Measurements from ENCODE around the gene RNF25.

The RNF25 gene

DNA sequence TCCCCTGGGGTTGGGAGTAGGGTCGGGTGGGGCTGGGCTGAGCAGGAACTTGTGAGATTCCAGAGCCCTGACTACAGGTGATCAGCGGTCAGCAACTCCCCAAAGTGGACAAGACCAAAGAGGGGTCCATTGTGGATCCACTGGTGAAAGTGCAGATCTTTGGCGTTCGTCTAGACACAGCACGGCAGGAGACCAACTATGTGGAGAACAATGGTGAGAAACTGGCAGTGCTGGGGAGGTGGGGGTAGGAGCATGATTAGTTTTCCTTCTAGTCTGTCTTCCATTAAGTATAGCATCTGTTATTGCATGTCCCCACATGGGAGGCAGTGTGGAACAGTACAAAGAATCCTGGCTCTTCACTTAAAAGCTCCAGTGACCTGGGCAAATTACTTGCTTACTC, 36.1 kb downstream of the RNF25 start:
- DNase-seq (ENCODE audit: extremely low read depth, insufficient read length), result no peak
- no peak overlapping the region for H3K4me3 ChIP-seq (replicated peaks; ENCODE audit: low read depth, low read length)
- H3K27me3 ChIP-seq (replicated peaks; ENCODE audit: control insufficient read depth, insufficient read depth, low read length), result no peaks in the 10 kb centered on the region
- H3K36me3 ChIP-seq (ENCODE audit: control insufficient read depth, insufficient read depth, low read length), result peaks cover 27% of the 10 kb centered on the region
- TF ChIP-seq, protein P1, sequence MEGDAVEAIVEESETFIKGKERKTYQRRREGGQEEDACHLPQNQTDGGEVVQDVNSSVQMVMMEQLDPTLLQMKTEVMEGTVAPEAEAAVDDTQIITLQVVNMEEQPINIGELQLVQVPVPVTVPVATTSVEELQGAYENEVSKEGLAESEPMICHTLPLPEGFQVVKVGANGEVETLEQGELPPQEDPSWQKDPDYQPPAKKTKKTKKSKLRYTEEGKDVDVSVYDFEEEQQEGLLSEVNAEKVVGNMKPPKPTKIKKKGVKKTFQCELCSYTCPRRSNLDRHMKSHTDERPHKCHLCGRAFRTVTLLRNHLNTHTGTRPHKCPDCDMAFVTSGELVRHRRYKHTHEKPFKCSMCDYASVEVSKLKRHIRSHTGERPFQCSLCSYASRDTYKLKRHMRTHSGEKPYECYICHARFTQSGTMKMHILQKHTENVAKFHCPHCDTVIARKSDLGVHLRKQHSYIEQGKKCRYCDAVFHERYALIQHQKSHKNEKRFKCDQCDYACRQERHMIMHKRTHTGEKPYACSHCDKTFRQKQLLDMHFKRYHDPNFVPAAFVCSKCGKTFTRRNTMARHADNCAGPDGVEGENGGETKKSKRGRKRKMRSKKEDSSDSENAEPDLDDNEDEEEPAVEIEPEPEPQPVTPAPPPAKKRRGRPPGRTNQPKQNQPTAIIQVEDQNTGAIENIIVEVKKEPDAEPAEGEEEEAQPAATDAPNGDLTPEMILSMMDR (IDR thresholded peaks at IDR 0.05; ENCODE audit: insufficient read depth, low read length, poor library complexity, severe bottlenecking), result no peak

DNA sequence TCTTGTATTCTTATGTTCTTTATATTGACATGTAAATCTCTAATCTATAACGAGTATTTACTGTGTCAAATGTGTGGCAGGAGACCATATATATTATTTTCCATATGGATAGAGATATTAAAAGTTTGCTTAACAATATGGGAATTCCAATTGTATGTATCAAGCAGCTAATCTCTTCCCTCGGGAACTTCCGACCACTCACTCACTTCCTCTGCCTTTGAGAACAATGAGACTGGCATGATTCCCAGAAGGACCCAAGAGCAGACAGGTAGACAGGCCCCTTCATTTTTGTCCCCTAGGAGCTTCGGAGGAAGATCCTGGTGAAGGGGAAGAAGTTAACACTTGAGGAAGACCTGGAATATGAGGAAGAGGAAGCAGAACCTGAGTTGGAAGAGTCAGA, 40.0 kb downstream of the RNF25 start:
- Histone ChIP-seq H3K36me3 (ENCODE audit: control insufficient read depth, insufficient read depth, low read length) (peaks cover 12% of the 10 kb centered on the region), H3K27me3 (replicated peaks; ENCODE audit: control insufficient read depth, insufficient read depth, low read length) (no peaks in the 10 kb centered on the region), H3K4me3 (replicated peaks; ENCODE audit: low read depth, low read length) (no peak overlapping the region)
- TF ChIP-seq, protein P1 (IDR thresholded peaks at IDR 0.05; ENCODE audit: insufficient read depth, low read length, poor library complexity, severe bottlenecking), result no peak
- no peak for DNase-seq (ENCODE audit: extremely low read depth, insufficient read length)

DNA sequence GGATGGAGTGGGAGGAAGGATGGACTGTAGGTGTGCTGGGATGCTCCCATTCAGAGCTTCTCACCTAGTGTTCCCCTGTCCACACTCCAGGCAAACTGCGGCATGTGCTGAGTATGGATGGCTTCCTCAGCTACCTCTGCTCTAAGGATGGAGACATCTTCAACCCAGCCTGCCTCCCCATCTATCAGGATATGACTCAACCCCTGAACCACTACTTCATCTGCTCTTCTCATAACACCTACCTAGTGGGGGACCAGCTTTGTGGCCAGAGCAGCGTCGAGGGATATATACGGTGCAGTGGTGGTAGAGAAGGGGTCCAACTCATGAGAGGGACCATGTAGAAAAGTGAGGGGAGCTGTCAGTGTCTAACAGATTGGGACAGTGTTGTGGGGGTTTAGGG, 43.9 kb downstream of the RNF25 start:
- Histone ChIP-seq H3K27me3 (replicated peaks; ENCODE audit: control insufficient read depth, insufficient read depth, low read length) (no peaks in the 10 kb centered on the region), H3K36me3 (ENCODE audit: control insufficient read depth, insufficient read depth, low read length) (no peaks in the 10 kb centered on the region), H3K4me3 (replicated peaks; ENCODE audit: low read depth, low read length) (no peak overlapping the region)
- TF ChIP-seq, protein P1 (IDR thresholded peaks at IDR 0.05; ENCODE audit: insufficient read depth, low read length, poor library complexity, severe bottlenecking), result no peak
- DNase-seq (ENCODE audit: extremely low read depth, insufficient read length), result no peak

DNA sequence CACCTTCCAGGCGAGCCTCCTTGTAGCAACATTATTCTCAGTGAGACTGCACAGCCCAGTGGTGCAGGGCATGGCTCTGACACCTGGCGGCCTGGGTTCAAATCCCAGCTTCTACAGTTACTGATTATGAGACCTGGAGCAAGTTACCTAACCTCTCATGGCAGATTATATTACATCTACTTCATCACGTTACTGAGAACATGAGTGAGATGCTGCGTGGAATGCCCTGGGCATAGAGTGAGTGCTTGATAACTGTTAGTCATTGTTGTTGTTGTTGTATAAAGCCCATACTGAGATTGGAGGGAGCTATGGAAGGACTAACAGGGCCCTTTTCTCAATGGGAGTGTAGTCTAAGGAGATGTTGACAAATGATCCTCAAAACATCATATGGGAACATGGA, 45.4 kb downstream of the RNF25 start:
- DNase-seq (ENCODE audit: extremely low read depth, insufficient read length), result no peak
- H3K27me3 ChIP-seq (replicated peaks; ENCODE audit: control insufficient read depth, insufficient read depth, low read length), result no peaks in the 10 kb centered on the region
- no peaks in the 10 kb centered on the region for H3K36me3 ChIP-seq (ENCODE audit: control insufficient read depth, insufficient read depth, low read length)
- TF ChIP-seq, protein P1 (IDR thresholded peaks at IDR 0.05; ENCODE audit: insufficient read depth, low read length, poor library complexity, severe bottlenecking), result no peak
- H3K4me3 ChIP-seq (replicated peaks; ENCODE audit: low read depth, low read length), result no peak overlapping the region

DNA sequence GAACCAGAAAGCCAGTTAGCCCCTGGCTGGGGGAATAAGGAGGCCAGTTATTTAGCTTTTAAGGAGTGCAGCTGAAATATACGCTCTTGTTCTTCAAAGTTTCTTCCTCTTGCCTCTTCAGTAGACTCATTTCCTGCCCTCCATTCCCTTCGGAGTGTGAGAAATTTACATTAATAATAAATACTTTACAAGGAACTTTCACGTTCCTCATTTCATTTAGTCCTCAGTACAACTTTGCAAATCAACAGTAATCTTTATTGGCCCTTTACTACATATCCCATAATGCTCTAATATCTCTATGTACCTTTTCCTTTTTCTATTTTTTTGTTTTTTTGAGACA, 48.5 kb downstream of the RNF25 start:
- no peaks in the 10 kb centered on the region for H3K36me3 ChIP-seq (ENCODE audit: control insufficient read depth, insufficient read depth, low read length)
- no peaks in the 10 kb centered on the region for H3K27me3 ChIP-seq (replicated peaks; ENCODE audit: control insufficient read depth, insufficient read depth, low read length)
- no peak for DNase-seq (ENCODE audit: extremely low read depth, insufficient read length)
- no peak overlapping the region for H3K4me3 ChIP-seq (replicated peaks; ENCODE audit: low read depth, low read length)
- TF ChIP-seq, protein P1 (IDR thresholded peaks at IDR 0.05; ENCODE audit: insufficient read depth, low read length, poor library complexity, severe bottlenecking), result no peak

DNA sequence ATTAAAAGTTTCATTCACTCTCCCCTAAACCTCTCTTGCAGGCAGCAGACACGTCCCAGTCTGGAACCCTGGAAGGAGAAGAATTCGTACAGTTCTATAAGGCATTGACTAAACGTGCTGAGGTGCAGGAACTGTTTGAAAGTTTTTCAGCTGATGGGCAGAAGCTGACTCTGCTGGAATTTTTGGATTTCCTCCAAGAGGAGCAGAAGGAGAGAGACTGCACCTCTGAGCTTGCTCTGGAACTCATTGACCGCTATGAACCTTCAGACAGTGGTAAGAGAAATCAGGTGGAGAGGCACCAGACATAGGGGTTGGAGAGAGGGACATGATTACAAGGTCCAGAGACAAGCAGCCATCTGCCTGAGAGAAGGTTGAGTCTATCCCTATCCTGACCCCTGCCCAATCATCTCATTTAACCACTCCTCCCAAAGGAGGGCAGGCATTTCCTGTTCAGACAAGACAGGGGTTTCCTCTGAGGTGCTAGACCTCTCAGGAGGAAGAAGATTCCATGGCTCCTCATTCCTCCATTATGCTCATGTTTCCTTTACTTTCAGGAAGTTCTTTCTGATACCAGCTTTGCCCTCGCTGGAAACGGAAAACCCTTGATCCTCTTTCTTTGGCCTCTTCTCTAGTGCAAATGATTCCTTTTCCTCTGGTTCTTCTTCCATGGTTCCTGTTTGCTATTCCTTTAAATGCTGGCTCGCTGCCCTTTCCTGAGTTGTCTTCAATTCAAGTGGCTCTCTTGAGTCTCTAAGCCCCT, 49.0 kb downstream of the RNF25 start:
- TF ChIP-seq, protein P1 (IDR thresholded peaks at IDR 0.05; ENCODE audit: insufficient read depth, low read length, poor library complexity, severe bottlenecking), result no peak
- DNase-seq (ENCODE audit: extremely low read depth, insufficient read length), result no peak
- Histone ChIP-seq H3K36me3 (ENCODE audit: control insufficient read depth, insufficient read depth, low read length) (no peaks in the 10 kb centered on the region), H3K4me3 (replicated peaks; ENCODE audit: low read depth, low read length) (no peak overlapping the region), H3K27me3 (replicated peaks; ENCODE audit: control insufficient read depth, insufficient read depth, low read length) (no peaks in the 10 kb centered on the region)

Data from GM06990 (cell line).